HG03378 (cell line): ENCODE measurements around the gene CCDC50.
A peak's percentile ranks its signal among the peaks of the same experiment; 100 is the strongest.

Experiments
- ATAC-seq: cut with Tn5 transposase; IDR thresholded peaks from one replicate; pipeline ENCODE4 v1.9.1; 2021; ENCODE audit warnings: mild to moderate bottlenecking, moderate library complexity; ENCODE audit not compliant: unreplicated experiment

The CCDC50 gene

DNA sequence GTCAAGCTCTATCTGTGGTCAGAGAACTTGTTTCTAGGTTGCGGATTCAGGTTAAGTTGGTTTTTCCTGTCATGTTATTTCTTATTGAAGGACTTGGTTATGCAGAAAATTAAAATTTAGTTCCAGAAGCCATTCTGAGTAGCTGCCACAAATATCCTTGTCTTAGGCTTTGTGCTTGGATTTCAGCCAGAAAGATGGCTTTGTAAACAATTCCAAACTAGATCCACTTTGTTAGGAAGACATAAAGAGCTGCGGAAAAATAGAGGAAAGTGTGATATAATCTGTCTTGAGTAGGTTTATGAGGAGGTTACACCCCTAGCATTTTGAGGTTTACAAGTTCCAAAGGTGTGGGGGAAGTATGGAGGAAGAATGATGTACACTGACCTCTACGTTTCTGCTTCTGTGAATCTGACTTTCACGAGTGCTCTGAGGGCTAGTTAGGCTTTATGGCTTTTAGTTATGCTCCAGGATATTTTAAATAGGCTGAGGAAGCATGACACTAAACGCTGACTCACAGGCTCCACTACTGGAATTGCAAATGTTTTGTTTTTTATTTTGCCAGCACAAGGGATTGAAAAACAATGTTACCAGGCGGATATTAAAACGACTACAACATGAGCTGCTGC is 47.4 kb downstream of the CCDC50 start:
- no peak for ATAC-seq

GRCh38 chr3:191378142-191378812 is 49.1 kb downstream of the CCDC50 start:
- ATAC-seq: no peak

DNA sequence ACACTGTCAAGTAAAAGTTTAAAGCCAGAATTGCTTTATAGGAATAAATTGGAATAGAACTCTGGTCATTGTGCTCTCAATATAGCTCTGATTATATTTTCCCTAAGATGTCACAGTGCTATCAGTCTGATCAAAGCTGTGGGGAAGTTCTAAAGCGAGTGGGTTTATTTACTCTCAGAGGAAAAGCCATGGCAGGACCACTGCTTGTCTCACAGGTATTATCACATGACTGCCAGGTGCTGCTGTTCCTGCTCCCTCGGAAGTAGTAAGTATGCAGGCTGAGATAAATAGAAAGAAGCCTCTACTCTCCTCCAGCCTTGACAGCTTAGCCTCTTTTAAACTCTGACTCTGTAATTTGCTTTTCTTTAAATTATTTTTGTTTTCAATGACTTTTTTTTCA is 50.3 kb downstream of the CCDC50 start:
- ATAC-seq: no peak

GRCh38 chr3:191380001-191380400 is 50.8 kb downstream of the CCDC50 start:
- no peak for ATAC-seq

DNA sequence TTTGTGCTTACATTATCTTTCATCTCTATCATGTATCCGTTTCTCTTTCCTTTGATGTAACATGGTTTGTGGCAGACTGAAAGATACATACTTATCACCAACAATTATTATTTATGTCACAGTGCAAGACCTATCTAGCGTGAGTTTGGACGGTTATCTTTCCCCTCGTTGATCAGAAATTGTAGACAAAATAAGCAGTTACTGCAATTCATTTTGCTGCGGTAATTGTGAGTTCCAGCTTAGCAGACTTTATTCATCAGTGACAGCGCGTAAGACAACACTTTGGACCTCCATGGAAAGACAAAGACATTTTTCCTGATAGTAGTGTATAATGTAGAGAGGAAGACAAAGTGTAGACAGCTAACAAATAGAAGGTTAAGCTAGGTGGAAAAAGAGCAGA is 52.1 kb downstream of the CCDC50 start:
- ATAC-seq: no peak

DNA sequence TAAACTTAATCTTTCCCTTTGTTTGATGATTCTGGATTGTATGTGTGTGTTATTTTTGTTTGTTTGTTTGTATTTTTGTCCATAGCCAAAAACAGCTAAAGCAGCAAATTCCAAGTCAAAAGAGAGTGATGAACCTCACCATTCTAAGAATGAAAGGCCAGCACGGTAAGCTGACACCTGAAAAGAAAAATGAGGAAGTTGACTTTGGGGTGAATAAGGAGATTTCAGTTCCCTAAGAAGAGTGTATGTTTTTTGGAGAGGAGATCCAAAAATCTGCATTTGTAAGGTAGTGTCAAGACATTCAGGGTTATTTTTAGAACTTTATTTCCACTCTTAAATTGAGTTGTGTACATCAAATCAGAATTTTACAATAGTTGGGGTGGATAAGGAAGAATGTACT is 53.5 kb downstream of the CCDC50 start:
- ATAC-seq: peak; percentile 56

GRCh38 chr3:191383124-191383523 is 53.9 kb downstream of the CCDC50 start:
- ATAC-seq: no peak

GRCh38 chr3:191385101-191385500 is 55.9 kb downstream of the CCDC50 start:
- ATAC-seq: no peak

GRCh38 chr3:191387441-191388077 is 58.4 kb downstream of the CCDC50 start:
- no peak for ATAC-seq

DNA sequence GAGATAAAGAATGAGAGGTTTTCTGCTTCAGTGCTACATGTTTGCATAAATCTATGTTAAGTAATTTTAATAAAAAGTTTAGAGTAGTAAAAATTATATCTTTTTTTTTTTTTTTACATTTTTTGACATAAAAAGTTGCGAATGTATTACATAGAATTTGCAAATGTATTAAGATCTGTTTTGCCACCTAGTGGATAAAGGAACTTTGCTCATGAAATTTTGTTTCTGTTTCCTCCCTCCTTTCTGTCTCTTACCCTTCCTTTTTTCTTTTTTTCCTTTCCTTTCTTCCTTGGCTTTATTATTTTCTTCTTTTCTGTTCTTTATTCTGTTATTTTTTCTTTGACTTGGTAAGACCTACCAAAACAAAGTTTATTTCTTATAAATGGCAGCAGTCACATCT is 59.6 kb downstream of the CCDC50 start:
- ATAC-seq: no peak

DNA sequence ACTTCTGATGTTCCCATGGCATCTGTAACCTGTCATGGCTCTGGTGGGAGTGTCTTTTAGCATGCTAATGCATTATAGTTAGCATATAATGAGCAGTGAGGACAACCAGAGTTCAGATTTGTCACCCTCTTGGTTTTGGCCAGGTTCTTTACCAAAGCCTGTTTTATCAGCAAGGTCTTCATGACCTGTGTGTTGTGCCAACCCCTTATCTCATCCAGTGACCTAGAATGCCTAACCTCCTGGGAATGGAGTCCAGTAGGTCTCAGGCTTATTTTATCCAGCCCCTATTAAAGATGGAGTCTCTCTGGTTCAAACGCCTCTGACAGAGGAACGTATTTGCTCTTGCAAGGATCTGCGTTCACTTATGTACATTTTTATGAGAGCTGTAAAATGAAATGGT is 61.4 kb downstream of the CCDC50 start:
- ATAC-seq: no peak

- ATAC-seq: no peak
Observed at GRCh38 chr3:191391861-191392808, 62.9 kb downstream of the CCDC50 start.

DNA sequence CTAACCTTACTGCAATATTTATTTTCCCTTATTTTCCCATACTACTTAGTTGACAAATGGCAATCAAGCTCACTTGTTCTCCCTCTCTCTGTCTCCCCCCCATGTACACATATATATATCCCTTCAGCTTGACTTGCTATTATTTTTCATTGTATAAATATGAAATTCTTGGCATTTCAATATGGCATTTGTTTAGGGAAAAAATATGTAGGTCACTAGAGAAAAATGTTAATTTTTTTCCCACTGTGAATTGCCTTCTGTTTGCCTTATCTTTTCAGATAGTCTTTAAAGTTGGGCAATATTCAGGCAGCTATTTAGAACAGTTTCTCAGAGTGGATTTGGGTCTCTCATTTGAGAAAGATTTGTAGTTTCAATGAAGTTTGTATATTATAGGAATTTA is 64.0 kb downstream of the CCDC50 start:
- ATAC-seq: no peak

DNA sequence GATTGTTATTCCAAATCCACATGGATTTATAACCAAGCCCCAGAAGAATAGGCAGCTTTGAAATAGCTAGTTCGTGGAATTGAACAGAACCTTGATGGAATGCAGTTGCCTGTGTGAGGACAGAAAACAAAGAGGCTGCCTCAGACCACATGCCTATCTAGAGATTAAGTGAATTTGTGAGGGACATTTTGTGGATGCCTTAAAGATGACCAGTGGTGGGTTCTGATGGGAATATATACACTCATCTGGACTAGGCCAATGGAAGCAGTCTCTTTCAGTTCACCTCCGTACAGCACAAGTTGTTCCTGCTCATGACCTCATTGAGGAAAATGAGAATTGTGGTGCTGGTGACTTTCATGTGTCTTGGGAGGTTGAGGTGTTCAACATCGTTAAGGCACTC is 68.6 kb downstream of the CCDC50 start:
- no peak for ATAC-seq

GRCh38 chr3:191398607-191399006 is 69.4 kb downstream of the CCDC50 start:
- ATAC-seq: no peak

DNA sequence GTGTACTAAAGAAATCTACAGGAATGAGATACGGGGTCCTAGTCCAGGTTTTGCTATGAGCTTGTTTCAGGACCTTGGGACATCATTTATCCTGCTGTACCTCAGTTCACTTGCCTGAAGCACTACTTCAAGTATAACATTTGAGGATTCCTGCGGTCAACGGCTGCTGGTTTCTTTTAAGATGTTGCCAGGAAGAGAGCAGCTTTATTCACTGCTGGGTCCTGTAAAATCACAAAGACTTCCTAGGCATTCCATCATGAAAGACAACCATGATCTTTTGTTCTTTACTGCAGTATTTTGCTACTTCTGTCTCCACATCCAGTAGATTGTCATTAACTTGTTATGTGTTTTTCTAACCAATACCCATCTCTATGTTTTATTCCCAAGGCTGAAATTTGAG is 70.7 kb downstream of the CCDC50 start:
- ATAC-seq: no peak

- no peak for ATAC-seq
Observed at GRCh38 chr3:191401775-191402357, 72.7 kb downstream of the CCDC50 start.

DNA sequence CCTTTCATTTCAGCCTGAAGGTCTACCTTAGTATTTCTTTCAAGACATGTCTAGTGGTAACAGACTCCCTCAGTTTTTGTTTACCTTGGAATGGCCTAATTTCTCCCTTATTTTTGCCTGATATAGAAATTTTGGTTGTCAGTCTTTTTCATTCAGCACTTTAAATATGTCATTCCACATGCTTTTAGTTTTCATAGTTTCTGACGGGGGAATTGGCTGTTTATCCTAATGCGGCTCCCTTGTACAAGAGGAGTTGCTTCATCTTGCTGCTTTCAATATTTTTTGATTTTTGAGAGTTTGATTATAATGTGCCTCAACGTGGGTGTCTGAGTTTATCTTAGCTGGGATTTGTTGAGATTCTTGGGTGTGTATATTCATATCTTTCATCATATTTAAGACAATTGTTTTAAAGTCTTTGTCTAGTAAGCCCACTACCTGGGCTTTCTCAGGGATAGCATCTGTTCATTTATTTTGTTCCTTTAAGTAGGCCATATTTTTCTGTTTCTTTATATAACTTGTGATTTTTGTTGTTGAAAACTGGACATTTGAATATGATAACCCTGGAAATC is 80.7 kb downstream of the CCDC50 start:
- ATAC-seq: no peak

GRCh38 chr3:191412759-191413158 is 83.6 kb downstream of the CCDC50 start:
- no peak for ATAC-seq

- ATAC-seq: no peak
Observed at GRCh38 chr3:191414286-191414685, 85.1 kb downstream of the CCDC50 start.

GRCh38 chr3:191414732-191415131 is 85.5 kb downstream of the CCDC50 start:
- no peak for ATAC-seq
